ENCODE results near the gene EEF1AKMT1. TPM values are rescaled to one million over a fixed set of nuclear protein-coding genes. Genes with fewer than 3 reads are reported as not detected.

The EEF1AKMT1 gene
- total and polyA plus RNA-seq, 10 of the 15 experiments (the other 5 are each of a cell fraction or from before 2014, with no cell fraction given), result 7.9 to 44.5 (median 11.0) TPM

DNA sequence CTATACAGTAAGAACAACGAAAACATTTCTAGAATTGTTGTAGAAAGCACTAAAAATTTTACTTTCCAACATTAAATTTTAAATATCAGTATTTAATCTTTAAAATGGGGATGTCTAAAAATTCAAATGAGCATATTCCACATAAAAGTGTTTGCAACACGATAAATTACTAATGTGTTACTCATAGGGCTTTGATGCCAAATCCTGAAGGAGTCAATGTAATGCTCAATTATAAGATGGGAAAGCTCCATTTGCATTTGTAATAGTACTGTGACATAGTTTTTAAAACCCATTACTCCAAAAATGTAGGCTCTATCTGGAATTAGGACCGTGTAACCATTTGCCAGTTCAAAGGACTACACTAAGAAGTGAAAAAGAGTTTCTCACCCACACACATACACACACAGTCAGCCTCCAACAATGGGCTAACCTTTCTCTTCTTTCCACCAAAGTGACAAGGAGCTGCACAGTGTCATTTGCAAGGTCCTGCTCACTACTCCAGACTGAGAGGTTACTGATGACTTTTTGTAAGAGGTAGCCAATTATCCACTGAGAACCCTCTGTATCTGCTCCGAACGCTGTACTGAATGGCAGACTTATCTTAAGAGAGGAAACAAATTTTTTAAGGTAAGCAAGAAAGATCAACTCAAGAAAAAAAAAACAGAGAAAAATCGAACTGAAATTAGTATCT, 26.1 kb upstream of the EEF1AKMT1 start:
- POLR2A ChIA-PET, result no interaction called here

More for the DNA sequence above, 26.1 kb upstream of the EEF1AKMT1 start:
- Histone ChIP-seq H3K27me3 (replicated peaks in 1 of 2; ENCODE audit: control insufficient read depth in 2 of 2, insufficient read depth in 2 of 2, low read length in 1 of 2) (no peaks in the 10 kb centered on the region), H3K4me2 (ENCODE audit: control insufficient read depth, insufficient read depth) (no peak overlapping the region), H2AFZ (ENCODE audit: control insufficient read depth, low read depth, low read length) (no peak overlapping the region), H3K4me3 (no peak overlapping the region), H3K4me1 (ENCODE audit: control insufficient read depth, insufficient read depth, low read length) (no peaks in the 10 kb centered on the region), H3K27ac (ENCODE audit: control insufficient read depth, insufficient read depth) (no peak overlapping the region), H4K20me1 (ENCODE audit: control insufficient read depth, insufficient read depth) (no peaks in the 10 kb centered on the region), H3K36me3 (ENCODE audit: control insufficient read depth in 2 of 2, insufficient read depth in 2 of 2, low read length in 1 of 2) (peaks cover 2 to 21% of the 10 kb centered on the region in 2 experiments), H3K9me3 (replicated peaks; ENCODE audit: control insufficient read depth, insufficient read depth, low read length) (no peaks in the 10 kb centered on the region), H3K79me2 (ENCODE audit: control insufficient read depth, insufficient read depth, low read length) (no peaks in the 10 kb centered on the region), H3K9ac (ENCODE audit: control insufficient read depth, insufficient read depth, low read length) (no peak overlapping the region)
- no TSS peak for BruUV-seq (replicated peaks)
- ChIA-PET RAD21 (ENCODE audit: unreplicated experiment) (no interaction called here), SMC1A (ENCODE audit: uncharacterized antibody, unreplicated experiment) (no interaction called here), CTCF (no interaction called here)
- no peak for FAIRE-seq
- in situ Hi-C loops (cut with MboI), result no loop called here
- TF ChIP-seq SUZ12 (IDR thresholded peaks at IDR 0.05; ENCODE audit: unreplicated experiment) (no peak), SIN3A (IDR thresholded peaks at IDR 0.05; ENCODE audit: low read depth, low read length) (no peak), YBX1 (IDR thresholded peaks at IDR 0.05) (no peak)
- TF ChIP-seq, protein P1, sequence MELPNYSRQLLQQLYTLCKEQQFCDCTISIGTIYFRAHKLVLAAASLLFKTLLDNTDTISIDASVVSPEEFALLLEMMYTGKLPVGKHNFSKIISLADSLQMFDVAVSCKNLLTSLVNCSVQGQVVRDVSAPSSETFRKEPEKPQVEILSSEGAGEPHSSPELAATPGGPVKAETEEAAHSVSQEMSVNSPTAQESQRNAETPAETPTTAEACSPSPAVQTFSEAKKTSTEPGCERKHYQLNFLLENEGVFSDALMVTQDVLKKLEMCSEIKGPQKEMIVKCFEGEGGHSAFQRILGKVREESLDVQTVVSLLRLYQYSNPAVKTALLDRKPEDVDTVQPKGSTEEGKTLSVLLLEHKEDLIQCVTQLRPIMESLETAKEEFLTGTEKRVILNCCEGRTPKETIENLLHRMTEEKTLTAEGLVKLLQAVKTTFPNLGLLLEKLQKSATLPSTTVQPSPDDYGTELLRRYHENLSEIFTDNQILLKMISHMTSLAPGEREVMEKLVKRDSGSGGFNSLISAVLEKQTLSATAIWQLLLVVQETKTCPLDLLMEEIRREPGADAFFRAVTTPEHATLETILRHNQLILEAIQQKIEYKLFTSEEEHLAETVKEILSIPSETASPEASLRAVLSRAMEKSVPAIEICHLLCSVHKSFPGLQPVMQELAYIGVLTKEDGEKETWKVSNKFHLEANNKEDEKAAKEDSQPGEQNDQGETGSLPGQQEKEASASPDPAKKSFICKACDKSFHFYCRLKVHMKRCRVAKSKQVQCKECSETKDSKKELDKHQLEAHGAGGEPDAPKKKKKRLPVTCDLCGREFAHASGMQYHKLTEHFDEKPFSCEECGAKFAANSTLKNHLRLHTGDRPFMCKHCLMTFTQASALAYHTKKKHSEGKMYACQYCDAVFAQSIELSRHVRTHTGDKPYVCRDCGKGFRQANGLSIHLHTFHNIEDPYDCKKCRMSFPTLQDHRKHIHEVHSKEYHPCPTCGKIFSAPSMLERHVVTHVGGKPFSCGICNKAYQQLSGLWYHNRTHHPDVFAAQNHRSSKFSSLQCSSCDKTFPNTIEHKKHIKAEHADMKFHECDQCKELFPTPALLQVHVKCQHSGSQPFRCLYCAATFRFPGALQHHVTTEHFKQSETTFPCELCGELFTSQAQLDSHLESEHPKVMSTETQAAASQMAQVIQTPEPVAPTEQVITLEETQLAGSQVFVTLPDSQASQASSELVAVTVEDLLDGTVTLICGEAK (IDR thresholded peaks at IDR 0.05; ENCODE audit: borderline replicate concordance), result no peak
- TF ChIP-seq, protein P2, sequence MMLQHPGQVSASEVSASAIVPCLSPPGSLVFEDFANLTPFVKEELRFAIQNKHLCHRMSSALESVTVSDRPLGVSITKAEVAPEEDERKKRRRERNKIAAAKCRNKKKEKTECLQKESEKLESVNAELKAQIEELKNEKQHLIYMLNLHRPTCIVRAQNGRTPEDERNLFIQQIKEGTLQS (IDR thresholded peaks at IDR 0.05; ENCODE audit: borderline replicate concordance, extremely low read depth, low read depth, low read length), result no peak
- 68% methylated on average over 6 of the region's 6 CpGs for WGBS (ENCODE audit: insufficient coverage, insufficient replicate concordance, low lambda C conversion rate, missing lambda C conversion rate)
- DNase-seq (ENCODE audit: low read depth, low spot score), result no peak
- intact Hi-C loops (cut with micrococcal nuclease; ENCODE audit: unreplicated experiment), result no loop called here
- no peak for ATAC-seq

Measured in GM12878 (cell line).